PFSK-1 (cell line): Measurements from ENCODE around the gene KCNV2.

Experiments used
- FOXP2 ChIP-seq: optimal IDR thresholded peaks from 2 replicates; pipeline ENCODE3; 2011; ENCODE audit warnings: borderline replicate concordance, control low read depth, inconsistent platforms; ENCODE audit not compliant: insufficient read depth; ENCODE audit errors: extremely low read length, extremely low read depth
- POLR2AphosphoS5 ChIP-seq: IDR thresholded peaks from 2 replicates; pipeline ENCODE4 v1.6.1; 2012; ENCODE audit warnings: low read depth, mild to moderate bottlenecking, control low read depth, low read length, moderate library complexity
- SIN3A ChIP-seq: IDR thresholded peaks from 2 replicates; pipeline ENCODE4 v1.6.1; 2012; ENCODE audit warnings: mild to moderate bottlenecking, low read length, moderate library complexity, borderline replicate concordance; ENCODE audit not compliant: insufficient read depth
- TAF1 ChIP-seq: IDR thresholded peaks from 2 replicates; pipeline ENCODE4 v1.6.1; 2012; ENCODE audit warnings: low read length, control low read depth, borderline replicate concordance; ENCODE audit not compliant: insufficient read depth
- TF ChIP-seq, protein P1 (sequence below), 2 experiments: IDR thresholded peaks; 2 replicates each; pipeline versions ENCODE4 v1.6.1 to v1.8.0; 2011 to 2012; ENCODE audit warnings: low read depth in 2 of 2, low read length in 2 of 2, control low read depth in 1 of 2, inconsistent platforms in 1 of 2, mild to moderate bottlenecking in 1 of 2, moderate library complexity in 1 of 2; ENCODE audit not compliant: insufficient read depth in 1 of 2

Gene KCNV2

GRCh38 chr9:2745560-2746380 is 28.5 kb downstream of the KCNV2 start:
- TF ChIP-seq, protein P1, sequence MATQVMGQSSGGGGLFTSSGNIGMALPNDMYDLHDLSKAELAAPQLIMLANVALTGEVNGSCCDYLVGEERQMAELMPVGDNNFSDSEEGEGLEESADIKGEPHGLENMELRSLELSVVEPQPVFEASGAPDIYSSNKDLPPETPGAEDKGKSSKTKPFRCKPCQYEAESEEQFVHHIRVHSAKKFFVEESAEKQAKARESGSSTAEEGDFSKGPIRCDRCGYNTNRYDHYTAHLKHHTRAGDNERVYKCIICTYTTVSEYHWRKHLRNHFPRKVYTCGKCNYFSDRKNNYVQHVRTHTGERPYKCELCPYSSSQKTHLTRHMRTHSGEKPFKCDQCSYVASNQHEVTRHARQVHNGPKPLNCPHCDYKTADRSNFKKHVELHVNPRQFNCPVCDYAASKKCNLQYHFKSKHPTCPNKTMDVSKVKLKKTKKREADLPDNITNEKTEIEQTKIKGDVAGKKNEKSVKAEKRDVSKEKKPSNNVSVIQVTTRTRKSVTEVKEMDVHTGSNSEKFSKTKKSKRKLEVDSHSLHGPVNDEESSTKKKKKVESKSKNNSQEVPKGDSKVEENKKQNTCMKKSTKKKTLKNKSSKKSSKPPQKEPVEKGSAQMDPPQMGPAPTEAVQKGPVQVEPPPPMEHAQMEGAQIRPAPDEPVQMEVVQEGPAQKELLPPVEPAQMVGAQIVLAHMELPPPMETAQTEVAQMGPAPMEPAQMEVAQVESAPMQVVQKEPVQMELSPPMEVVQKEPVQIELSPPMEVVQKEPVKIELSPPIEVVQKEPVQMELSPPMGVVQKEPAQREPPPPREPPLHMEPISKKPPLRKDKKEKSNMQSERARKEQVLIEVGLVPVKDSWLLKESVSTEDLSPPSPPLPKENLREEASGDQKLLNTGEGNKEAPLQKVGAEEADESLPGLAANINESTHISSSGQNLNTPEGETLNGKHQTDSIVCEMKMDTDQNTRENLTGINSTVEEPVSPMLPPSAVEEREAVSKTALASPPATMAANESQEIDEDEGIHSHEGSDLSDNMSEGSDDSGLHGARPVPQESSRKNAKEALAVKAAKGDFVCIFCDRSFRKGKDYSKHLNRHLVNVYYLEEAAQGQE (IDR thresholded peaks at IDR 0.05; ENCODE audit: insufficient read depth in 1 of 2, low read depth in 2 of 2, low read length in 2 of 2) = no peak
- TF ChIP-seq SIN3A (no peak), FOXP2 (no peak), POLR2AphosphoS5 (no peak), TAF1 (no peak)

DNA sequence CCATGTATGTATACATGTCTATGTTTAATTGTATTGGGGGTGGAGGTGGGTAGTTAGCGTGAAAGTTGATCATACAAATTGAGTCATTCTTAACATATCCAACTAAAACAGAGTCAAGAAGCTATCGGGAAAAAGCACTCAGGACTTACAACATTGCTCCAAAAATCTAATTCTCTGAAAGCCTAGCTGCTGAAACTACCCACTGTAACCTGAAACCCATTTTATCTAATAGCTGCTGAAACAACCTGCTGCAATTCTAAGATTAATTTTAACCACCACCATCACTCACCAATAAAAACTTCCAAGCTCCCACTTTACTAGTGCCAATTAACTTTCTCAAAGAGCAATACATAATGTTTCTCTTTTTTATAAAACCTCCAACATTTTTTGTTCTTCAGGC is 32.2 kb downstream of the KCNV2 start:
- TF ChIP-seq, protein P1 (IDR thresholded peaks at IDR 0.05; ENCODE audit: insufficient read depth in 1 of 2, low read depth in 2 of 2, low read length in 2 of 2) = no peak
- TF ChIP-seq FOXP2 (no peak), TAF1 (no peak), SIN3A (no peak), POLR2AphosphoS5 (no peak)

DNA sequence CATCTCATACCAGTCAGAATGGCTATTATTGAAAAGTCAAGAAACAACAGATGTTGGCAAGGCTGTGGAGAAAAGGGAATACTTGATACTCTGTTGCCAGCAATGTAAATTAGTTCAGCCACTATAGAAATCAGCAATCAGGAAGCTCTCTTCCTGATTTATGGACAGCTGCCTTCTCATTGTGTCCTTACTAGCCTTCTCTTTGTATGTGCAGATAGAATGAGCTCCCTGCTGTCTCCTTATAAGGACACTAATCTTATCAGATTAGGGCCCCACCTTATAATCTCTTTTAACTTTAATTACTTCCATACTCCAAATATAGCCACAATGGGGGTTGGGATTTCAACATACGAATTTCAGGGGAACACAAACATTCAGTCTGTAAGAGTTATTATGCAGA is 38.0 kb downstream of the KCNV2 start:
- TF ChIP-seq POLR2AphosphoS5 (no peak), TAF1 (no peak), FOXP2 (no peak), SIN3A (no peak)
- TF ChIP-seq, protein P1 (IDR thresholded peaks at IDR 0.05; ENCODE audit: insufficient read depth in 1 of 2, low read depth in 2 of 2, low read length in 2 of 2) = no peak

- TF ChIP-seq POLR2AphosphoS5 (no peak), SIN3A (no peak), FOXP2 (no peak), TAF1 (no peak)
- TF ChIP-seq, protein P1 (IDR thresholded peaks at IDR 0.05; ENCODE audit: insufficient read depth in 1 of 2, low read depth in 2 of 2, low read length in 2 of 2) = no peak
Measured at GRCh38 chr9:2758162-2758897, 41.0 kb downstream of the KCNV2 start.
